CD14-positive monocyte (primary cell): ENCODE data around the gene TBX15. TPM values are rescaled to one million over a fixed set of nuclear protein-coding genes. Genes with fewer than 3 reads are reported as not detected.

Experiments
- DNase-seq, 3 donors: peaks; one replicate each; pipeline ENCODE4 v3.0.0-alpha.2; 2011 to 2022
- H2AFZ ChIP-seq: 2 replicates; pipeline ENCODE4 v1.6.0; 2012; ENCODE audit warnings: mild to moderate bottlenecking, low read depth, low read length, inconsistent platforms; ENCODE audit not compliant: insufficient read depth, poor library complexity, severe bottlenecking
- H3K27ac ChIP-seq, 2 donors: 1 replicate in 1 of 2; 2 replicates in 1 of 2; pipeline ENCODE4 v1.5.1; 2012 to 2013; ENCODE audit warnings: low read length in 2 of 2, control low read depth in 1 of 2, inconsistent platforms in 1 of 2, low read depth in 1 of 2, mild to moderate bottlenecking in 1 of 2
- H3K27me3 ChIP-seq, 2 donors: one replicate each; pipeline versions ENCODE4 v1.6.0 to v1.6.1; 2011 to 2013; ENCODE audit warnings: low read length in 2 of 2; ENCODE audit not compliant: control insufficient read depth in 2 of 2, insufficient read depth in 2 of 2
- H3K36me3 ChIP-seq, 2 donors: replicated peaks in 1 of 2; 1 replicate in 1 of 2; 2 replicates in 1 of 2; pipeline versions ENCODE4 v1.5.1 to v1.6.1; 2012 to 2013; ENCODE audit warnings: low read length in 2 of 2, control low read depth in 1 of 2, inconsistent platforms in 1 of 2, mild to moderate bottlenecking in 1 of 2; ENCODE audit not compliant: insufficient read depth in 2 of 2, control insufficient read depth in 1 of 2
- H3K4me1 ChIP-seq, 2 donors: 1 replicate in 1 of 2; 2 replicates in 1 of 2; pipeline versions ENCODE4 v1.5.1 to v1.6.1; 2012 to 2013; ENCODE audit warnings: low read length in 2 of 2, control low read depth in 1 of 2, inconsistent platforms in 1 of 2, mild to moderate bottlenecking in 1 of 2, moderate library complexity in 1 of 2; ENCODE audit not compliant: insufficient read depth in 2 of 2, control insufficient read depth in 1 of 2
- H3K4me2 ChIP-seq: replicated peaks from 2 replicates; pipeline ENCODE3; 2012; ENCODE audit warnings: low read length, moderate library complexity, mild to moderate bottlenecking; ENCODE audit not compliant: poor library complexity, severe bottlenecking; ENCODE audit errors: extremely low read depth
- H3K4me3 ChIP-seq, 3 experiments: fragments of 200-600 bp in 1 of 3; sonication (generic) in 1 of 3; replicated peaks in 1 of 3; 1 replicate in 2 of 3; 2 replicates in 1 of 3; pipeline ENCODE4 v1.5.1; 2011 to 2013; ENCODE audit warnings: low read length in 3 of 3, mild to moderate bottlenecking in 3 of 3, control low read depth in 2 of 3, low read depth in 2 of 3, inconsistent platforms in 1 of 3, moderate library complexity in 1 of 3
- H3K79me2 ChIP-seq: 2 replicates; pipeline ENCODE4 v1.6.0; 2012; ENCODE audit warnings: mild to moderate bottlenecking, control low read depth, inconsistent platforms, low read length, moderate library complexity; ENCODE audit not compliant: insufficient read depth
- H3K9ac ChIP-seq: 2 replicates; pipeline ENCODE4 v1.6.0; 2017; ENCODE audit warnings: low read length, mild to moderate bottlenecking; ENCODE audit not compliant: insufficient read depth, poor library complexity, severe bottlenecking
- H3K9me3 ChIP-seq, 2 donors: replicated peaks in 1 of 2; 1 replicate in 1 of 2; 2 replicates in 1 of 2; pipeline versions ENCODE4 v1.5.1 to v1.6.1; 2012 to 2013; ENCODE audit warnings: low read length in 2 of 2, control low read depth in 1 of 2; ENCODE audit not compliant: control insufficient read depth in 1 of 2, insufficient read depth in 1 of 2
- H4K20me1 ChIP-seq: 2 replicates; pipeline ENCODE4 v1.6.0; 2012; ENCODE audit warnings: mild to moderate bottlenecking, low read length, control low read depth, moderate library complexity; ENCODE audit not compliant: insufficient read depth
- H3K27ac Mint-ChIP-seq, 7 donors: one replicate each; pipeline ENCODE4 v1.8.0; 2020; ENCODE audit warnings: mild to moderate bottlenecking in 7 of 7, mixed read lengths in 7 of 7, moderate library complexity in 6 of 7, inconsistent platforms in 2 of 7
- H3K27me3 Mint-ChIP-seq, 3 donors: one replicate each; pipeline ENCODE4 v1.8.0; 2021 to 2022; ENCODE audit warnings: low read depth in 3 of 3, mild to moderate bottlenecking in 3 of 3, mixed read lengths in 3 of 3, moderate library complexity in 3 of 3, inconsistent platforms in 1 of 3
- H3K36me3 Mint-ChIP-seq, 2 donors: one replicate each; pipeline ENCODE4 v1.8.0; 2020; ENCODE audit warnings: mixed read lengths in 2 of 2, inconsistent platforms in 1 of 2, mild to moderate bottlenecking in 1 of 2
- H3K4me1 Mint-ChIP-seq: one replicate; pipeline ENCODE4 v1.8.0; 2020; ENCODE audit warnings: mild to moderate bottlenecking, mixed read lengths
- H3K4me3 Mint-ChIP-seq, 2 donors: one replicate each; pipeline ENCODE4 v1.8.0; 2020; ENCODE audit warnings: mild to moderate bottlenecking in 2 of 2, mixed read lengths in 2 of 2, moderate library complexity in 1 of 2
- H3K9me3 Mint-ChIP-seq, 7 donors: one replicate each; pipeline ENCODE4 v1.8.0; 2020 to 2022; ENCODE audit warnings: mixed read lengths in 7 of 7, mild to moderate bottlenecking in 6 of 7, moderate library complexity in 6 of 7, inconsistent platforms in 2 of 7
- CTCF ChIP-seq: fragments of 200-600 bp; IDR thresholded peaks from one replicate; pipeline ENCODE4 v1.8.0; 2022; ENCODE audit warnings: antibody characterized with exemption, mild to moderate bottlenecking
- WGBS: methylation state at CpG from one replicate; pipeline ENCODE4 v1.1.5; 2013; ENCODE audit warnings: missing lambda C conversion rate; ENCODE audit not compliant: insufficient coverage; 5-methylcytosine and 5-hydroxymethylcytosine counted together
- intact Hi-C, 2 donors: fragments of 100-400 bp; cut with micrococcal nuclease; formaldehyde crosslinking; loops; one replicate each; pipeline versions ENCODE4 v1.15.0 to v1.15.1; 2023
- polyA plus RNA-seq, 3 donors: library from polyadenylated mRNA; depleted of rRNA in 1 of 3; unstranded in 2 of 3; stranded (reverse) in 1 of 3; fragments of 300-500 nt in 2 of 3; fragments of >200 nt in 1 of 3; fragmentation: Illumina TruSeq in 2 of 3; gene quantifications; 1 replicate in 2 of 3; 2 replicates in 1 of 3; pipeline ENCODE4 v1.2.3, GENCODE V29; 2012 to 2021

Gene TBX15
- polyA plus RNA-seq, 3 donors = not detected

DNA sequence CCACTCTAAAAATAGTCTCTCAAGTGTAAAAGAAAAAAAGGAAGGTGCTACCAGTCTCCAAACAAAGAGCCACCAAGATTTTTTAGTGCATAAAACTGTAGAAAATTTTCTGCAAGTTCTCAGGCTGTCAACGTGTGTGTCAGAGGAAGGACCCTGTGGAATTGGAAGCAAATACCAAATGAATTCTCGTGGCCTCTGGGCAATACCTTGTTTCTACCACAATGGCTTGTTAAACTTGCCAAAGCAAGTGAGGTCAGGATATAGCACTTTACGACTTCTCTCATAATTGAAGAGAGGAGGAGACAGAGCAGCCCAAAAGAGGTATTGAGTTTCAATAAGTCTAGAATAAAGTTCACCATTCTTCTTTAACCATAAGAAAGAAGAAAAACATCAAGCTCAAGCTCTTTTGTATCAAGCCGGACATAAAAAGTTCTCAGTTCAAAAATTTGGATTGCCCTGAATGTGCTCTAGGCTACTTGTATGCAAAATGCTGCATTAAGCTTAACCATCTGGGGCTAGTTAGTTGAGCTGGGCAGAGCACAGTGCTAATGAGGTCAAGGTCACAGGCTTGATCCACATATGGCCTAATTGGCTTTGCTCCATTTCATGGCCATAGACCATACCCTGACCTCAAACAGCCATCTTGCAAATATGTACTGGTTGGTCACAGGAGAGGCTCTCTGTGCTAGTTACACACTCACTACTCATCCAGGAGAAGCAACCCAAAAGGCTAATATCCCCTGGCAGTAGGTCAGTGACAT is 60.5 kb downstream of the TBX15 start:
- Histone ChIP-seq H2AFZ (no peak overlapping the region), H3K36me3 (no peaks in the 10 kb centered on the region), H3K4me1 (no peaks in the 10 kb centered on the region), H3K9ac (no peak overlapping the region), H3K27ac (no peak overlapping the region), H3K27me3 (no peaks in the 10 kb centered on the region), H3K9me3 (no peaks in the 10 kb centered on the region), H4K20me1 (no peaks in the 10 kb centered on the region), H3K79me2 (no peaks in the 10 kb centered on the region), H3K4me2 (no peak overlapping the region), H3K4me3 (no peak overlapping the region)
- Mint-ChIP-seq H3K27ac (no peak overlapping the region), H3K9me3 (peaks cover 0 to 9% (median 1%) of the 10 kb centered on the region in 7 donors), H3K27me3 (peaks cover 0 to 1% (median 0%) of the 10 kb centered on the region in 3 donors), H3K4me1 (no peaks in the 10 kb centered on the region), H3K4me3 (no peak overlapping the region), H3K36me3 (no peaks in the 10 kb centered on the region)
- intact Hi-C loops = no loop called here
- 56% methylated on average over 1 of the region's 4 CpGs for WGBS
- no peak for DNase-seq
- no peak for TF ChIP-seq CTCF

GRCh38 chr1:118926261-118926660 is 61.9 kb downstream of the TBX15 start:
- DNase-seq = no peak
- intact Hi-C loops = no loop called here
- Histone ChIP-seq H3K36me3 (no peaks in the 10 kb centered on the region), H2AFZ (no peak overlapping the region), H3K4me1 (no peaks in the 10 kb centered on the region), H3K27ac (no peak overlapping the region), H3K9me3 (no peaks in the 10 kb centered on the region), H3K79me2 (no peaks in the 10 kb centered on the region), H3K9ac (no peak overlapping the region), H3K27me3 (no peaks in the 10 kb centered on the region), H3K4me3 (no peak overlapping the region), H4K20me1 (no peaks in the 10 kb centered on the region), H3K4me2 (no peak overlapping the region)
- H3K4me3 Mint-ChIP-seq = no peak overlapping the region
- no peaks in the 10 kb centered on the region for H3K4me1 Mint-ChIP-seq
- no peak for TF ChIP-seq CTCF
- H3K27ac Mint-ChIP-seq = no peak overlapping the region
- H3K9me3 Mint-ChIP-seq = peaks cover 0 to 6% (median 1%) of the 10 kb centered on the region in 7 donors
- H3K27me3 Mint-ChIP-seq = peaks cover 0 to 1% (median 0%) of the 10 kb centered on the region in 3 donors
- no peaks in the 10 kb centered on the region for H3K36me3 Mint-ChIP-seq
